Heart left ventricle (tissue), 13 donors: ENCODE data around the gene LLGL2.

Experiments
- POLR2A ChIP-seq, 2 donors: fragments of 450-650 bp; IDR thresholded peaks; one replicate each; pipeline ENCODE4 v1.6.1; 2017; ENCODE audit warnings: antibody characterized with exemption in 2 of 2, mild to moderate bottlenecking in 2 of 2, moderate library complexity in 2 of 2
- TF ChIP-seq, protein P1 (sequence below), 12 donors: fragments of 200-600 bp; sonication (generic) in 4 of 12; IDR thresholded peaks; one replicate each; pipeline versions ENCODE4 v1.5.0 to v1.8.0; 2018 to 2022; ENCODE audit warnings: antibody characterized with exemption in 12 of 12, mild to moderate bottlenecking in 5 of 12
- donor health status: ischemic (EF 13 %, LVEDD 7.1; RV severe dilation, severe dysfunction).
- donor health status: DM: no; HTN: yes; CAD: no.
- donor health status: DM: no; HTN: no; CAD: no.
- donor health status: ischemic (EF 25% LVEDD 6.9; RV normal size, moderate dysfunction).
- donor health status: ischemic (EF 25% LVEDD 5.7; RV mildly dilated, moderate dysfunction).
- donor health status: ischemic (EF 35%, LVEDD 5.7; RV mildly dilated, moderate dysfunction).
- donor health status: nonischemic (EF 11% LVEDD 7.7; RV severe dilation, severe dysfunction).
- donor health status: DM: yes; HTN: yes; CAD: no.
- donor health status: PGD.
- donor health status: ischemic (EF 29% LVEDD 5.4; RV normal size, mild dysfunction).
- donor health status: nonischemic (EF 23%, LVEDD 6.1; RV moderate dilation, normal function).

DNA sequence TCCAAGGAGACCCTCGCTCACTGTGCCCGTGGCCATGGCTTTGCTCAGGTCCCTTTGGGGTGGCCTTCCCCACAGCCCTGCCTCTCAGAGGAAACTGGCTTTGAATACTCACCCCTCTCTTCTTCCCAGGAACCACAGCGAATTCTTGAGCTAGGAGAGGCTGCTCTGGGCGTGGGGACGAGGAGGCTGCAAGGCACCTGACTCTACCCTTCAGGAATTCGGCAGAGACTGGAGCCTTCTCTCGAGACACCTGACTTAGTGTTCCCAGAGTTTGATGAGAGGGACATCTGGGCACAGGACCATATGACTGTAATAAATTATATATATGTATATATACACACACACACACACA, 6.2 kb downstream of the LLGL2 start:
- TF ChIP-seq, protein P1, sequence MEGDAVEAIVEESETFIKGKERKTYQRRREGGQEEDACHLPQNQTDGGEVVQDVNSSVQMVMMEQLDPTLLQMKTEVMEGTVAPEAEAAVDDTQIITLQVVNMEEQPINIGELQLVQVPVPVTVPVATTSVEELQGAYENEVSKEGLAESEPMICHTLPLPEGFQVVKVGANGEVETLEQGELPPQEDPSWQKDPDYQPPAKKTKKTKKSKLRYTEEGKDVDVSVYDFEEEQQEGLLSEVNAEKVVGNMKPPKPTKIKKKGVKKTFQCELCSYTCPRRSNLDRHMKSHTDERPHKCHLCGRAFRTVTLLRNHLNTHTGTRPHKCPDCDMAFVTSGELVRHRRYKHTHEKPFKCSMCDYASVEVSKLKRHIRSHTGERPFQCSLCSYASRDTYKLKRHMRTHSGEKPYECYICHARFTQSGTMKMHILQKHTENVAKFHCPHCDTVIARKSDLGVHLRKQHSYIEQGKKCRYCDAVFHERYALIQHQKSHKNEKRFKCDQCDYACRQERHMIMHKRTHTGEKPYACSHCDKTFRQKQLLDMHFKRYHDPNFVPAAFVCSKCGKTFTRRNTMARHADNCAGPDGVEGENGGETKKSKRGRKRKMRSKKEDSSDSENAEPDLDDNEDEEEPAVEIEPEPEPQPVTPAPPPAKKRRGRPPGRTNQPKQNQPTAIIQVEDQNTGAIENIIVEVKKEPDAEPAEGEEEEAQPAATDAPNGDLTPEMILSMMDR (IDR thresholded peaks at IDR 0.05): no peak
- TF ChIP-seq POLR2A (IDR thresholded peaks at IDR 0.05): no peak
